SK-N-SH (cell line): ENCODE results near the gene PSMG4. TPM values are rescaled to one million over a fixed set of nuclear protein-coding genes. Genes with fewer than 3 reads are reported as not detected.

Source experiments
- CTCF ChIA-PET: fragments of 300-600, 350-600 bp; formaldehyde crosslinking; extraction: SDS; loops from one replicate; lab custom pipeline; 2021; lab: Yijun Ruan, JAX
- POLR2A ChIA-PET: fragments of 350-600 bp; sonication (Branson Sonifier 250); formaldehyde crosslinking; extraction: SDS; loops from one replicate; lab custom pipeline; 2020; ENCODE audit warnings: antibody characterized with exemption, inconsistent platforms; lab: Yijun Ruan, JAX
- DNase-seq: peaks from one replicate; pipeline ENCODE4 v3.0.0; 2012
- H2AFZ ChIP-seq: fragments of 200-600 bp; sonication (generic); 2 replicates; pipeline ENCODE4 v1.8.1; 2016; ENCODE audit warnings: antibody characterized with exemption, mild to moderate bottlenecking, low read depth
- H3F3A ChIP-seq: fragments of 200-600 bp; sonication (generic); replicated peaks from 2 replicates; pipeline ENCODE3; 2016; ENCODE audit warnings: antibody characterized with exemption, mild to moderate bottlenecking; ENCODE audit not compliant: insufficient read depth
- H3K27ac ChIP-seq, 2 experiments: fragments of 200-500 bp in 1 of 2; fragments of 200-600 bp in 1 of 2; sonication (Bioruptor generic) in 1 of 2; sonication (generic), shearing (Covaris generic) in 1 of 2; 2 replicates each; pipeline versions ENCODE4 v1.5.1 to v1.6.1; 2014 to 2016; ENCODE audit warnings: low read depth in 2 of 2, inconsistent platforms in 1 of 2, low read length in 1 of 2, mild to moderate bottlenecking in 1 of 2, mixed read lengths in 1 of 2
- H3K27me3 ChIP-seq: fragments of 200-600 bp; sonication (generic), shearing (Covaris generic); 2 replicates; pipeline ENCODE4 v1.6.1; 2016; ENCODE audit warnings: mixed run types; ENCODE audit not compliant: insufficient read depth
- H3K36me3 ChIP-seq, 2 experiments: fragments of 200-500 bp in 1 of 2; fragments of 200-600 bp in 1 of 2; sonication (Bioruptor generic) in 1 of 2; sonication (generic) in 1 of 2; replicated peaks in 1 of 2; 2 replicates each; pipeline versions ENCODE3 to v1.5.1; 2014 to 2016; ENCODE audit warnings: low read length in 1 of 2, mild to moderate bottlenecking in 1 of 2; ENCODE audit not compliant: insufficient read depth in 2 of 2, control insufficient read depth in 1 of 2
- H3K4me1 ChIP-seq, 2 experiments: fragments of 200-500 bp in 1 of 2; fragments of 200-600 bp in 1 of 2; sonication (Bioruptor generic) in 1 of 2; sonication (generic), shearing (Covaris generic) in 1 of 2; 2 replicates each; pipeline versions ENCODE4 v1.5.1 to v1.6.1; 2014 to 2016; ENCODE audit warnings: low read depth in 1 of 2, low read length in 1 of 2, mixed run types in 1 of 2; ENCODE audit not compliant: insufficient read depth in 2 of 2, control insufficient read depth in 1 of 2
- H3K4me2 ChIP-seq: fragments of 200-600 bp; sonication (generic), shearing (Covaris generic); 2 replicates; pipeline ENCODE4 v1.6.1; 2017; ENCODE audit warnings: mixed run types
- H3K4me3 ChIP-seq, 2 experiments: fragments of 200-500 bp in 1 of 2; fragments of 200-600 bp in 1 of 2; sonication (Bioruptor generic) in 1 of 2; sonication (generic), shearing (Covaris generic) in 1 of 2; 2 replicates each; pipeline versions ENCODE4 v1.5.1 to v1.8.1; 2014 to 2016; ENCODE audit warnings: low read depth in 2 of 2, inconsistent platforms in 1 of 2, low read length in 1 of 2, mild to moderate bottlenecking in 1 of 2, mixed read lengths in 1 of 2, moderate library complexity in 1 of 2
- H3K79me2 ChIP-seq: fragments of 200-600 bp; sonication (generic); 2 replicates; pipeline ENCODE4 v1.8.1; 2017; ENCODE audit warnings: mild to moderate bottlenecking; ENCODE audit not compliant: insufficient read depth
- H3K9ac ChIP-seq: fragments of 200-600 bp; sonication (generic); 2 replicates; pipeline ENCODE4 v1.6.1; 2017; ENCODE audit warnings: mixed run types
- H3K9me2 ChIP-seq: fragments of 200-600 bp; sonication (generic); 2 replicates; pipeline ENCODE4 v1.6.1; 2017; ENCODE audit warnings: mixed run types
- H3K9me3 ChIP-seq: fragments of 200-600 bp; sonication (generic); 2 replicates; pipeline ENCODE4 v1.6.1; 2017; ENCODE audit warnings: mixed run types, mild to moderate bottlenecking, moderate library complexity
- H4K20me1 ChIP-seq: fragments of 200-600 bp; sonication (generic); 2 replicates; pipeline ENCODE4 v1.6.1; 2017; ENCODE audit warnings: mild to moderate bottlenecking, mixed run types; ENCODE audit not compliant: insufficient read depth
- CTCF ChIP-seq: fragments of 200-600 bp; sonication (generic); IDR thresholded peaks from 2 replicates; pipeline ENCODE4 v1.6.1; 2017; ENCODE audit warnings: antibody characterized with exemption, mild to moderate bottlenecking, moderate library complexity
- ELF1 ChIP-seq: IDR thresholded peaks from 2 replicates; pipeline ENCODE4 v1.4.0; 2012
- EP300 ChIP-seq, 2 experiments: IDR thresholded peaks; 2 replicates each; pipeline versions ENCODE4 v1.4.0 to v1.6.1; 2012; ENCODE audit warnings: borderline replicate concordance in 1 of 2, low read depth in 1 of 2, low read length in 1 of 2
- FOSL2 ChIP-seq: IDR thresholded peaks from 2 replicates; pipeline ENCODE4 v1.4.0; 2012; ENCODE audit warnings: low read depth, mild to moderate bottlenecking, moderate library complexity, borderline replicate concordance
- FOXJ3 ChIP-seq: sonication (generic); formaldehyde crosslinking; IDR thresholded peaks from 2 replicates; pipeline ENCODE4 v1.5.1; 2020; ENCODE audit warnings: mild to moderate bottlenecking, missing genetic modification reagents
- GABPA ChIP-seq: IDR thresholded peaks from 2 replicates; pipeline ENCODE4 v1.4.0; 2012; ENCODE audit warnings: low read depth, mild to moderate bottlenecking
- GATA2 ChIP-seq: sonication (generic); formaldehyde crosslinking; IDR thresholded peaks from 2 replicates; pipeline ENCODE4 v1.5.0; 2020; ENCODE audit warnings: mild to moderate bottlenecking, missing genetic modification reagents
- MEF2A ChIP-seq: IDR thresholded peaks from 2 replicates; pipeline ENCODE4 v1.4.0; 2012; ENCODE audit warnings: low read depth, borderline replicate concordance
- RAD21 ChIP-seq: IDR thresholded peaks from 2 replicates; pipeline ENCODE4 v1.6.1; 2012; ENCODE audit warnings: mild to moderate bottlenecking, low read length
- RCOR1 ChIP-seq: fragments of 150-350 bp; IDR thresholded peaks from 2 replicates; pipeline ENCODE4 v1.6.1; 2017; ENCODE audit warnings: antibody characterized with exemption, low read length
- RFX5 ChIP-seq: IDR thresholded peaks from 2 replicates; pipeline ENCODE4 v1.6.1; 2012; ENCODE audit warnings: mild to moderate bottlenecking, improper control_type of control experiment, low read length
- RXRA ChIP-seq: IDR thresholded peaks from 2 replicates; pipeline ENCODE4 v1.4.0; 2012; ENCODE audit warnings: low read depth, mild to moderate bottlenecking, borderline replicate concordance
- SIN3A ChIP-seq: IDR thresholded peaks from 2 replicates; pipeline ENCODE4 v1.6.1; 2012; ENCODE audit warnings: low read depth, mild to moderate bottlenecking, low read length, moderate library complexity, borderline replicate concordance
- TAF1 ChIP-seq: IDR thresholded peaks from 2 replicates; pipeline ENCODE4 v1.6.1; 2012; ENCODE audit warnings: low read depth, mild to moderate bottlenecking, low read length, moderate library complexity, borderline replicate concordance
- TCF12 ChIP-seq: IDR thresholded peaks from 2 replicates; pipeline ENCODE4 v1.4.0; 2012
- TEAD4 ChIP-seq: IDR thresholded peaks from 2 replicates; pipeline ENCODE4 v1.4.0; 2012; ENCODE audit warnings: mild to moderate bottlenecking, borderline replicate concordance; ENCODE audit not compliant: insufficient read depth
- WGBS: methylation state at CpG from one replicate; pipeline ENCODE4 v1.1.6; 2017; ENCODE audit warnings: low lambda C conversion rate; 5-methylcytosine and 5-hydroxymethylcytosine counted together
- polyA plus RNA-seq, 3 experiments: library from polyadenylated mRNA; depleted of rRNA; stranded (reverse); fragments of >200 nt; gene quantifications; 2 replicates each; pipeline ENCODE4 v1.2.3, GENCODE V29; 2012

Gene PSMG4
- polyA plus RNA-seq, 1 of the 3 experiments (the other 2 are of a cell fraction) = 61.3 TPM

DNA sequence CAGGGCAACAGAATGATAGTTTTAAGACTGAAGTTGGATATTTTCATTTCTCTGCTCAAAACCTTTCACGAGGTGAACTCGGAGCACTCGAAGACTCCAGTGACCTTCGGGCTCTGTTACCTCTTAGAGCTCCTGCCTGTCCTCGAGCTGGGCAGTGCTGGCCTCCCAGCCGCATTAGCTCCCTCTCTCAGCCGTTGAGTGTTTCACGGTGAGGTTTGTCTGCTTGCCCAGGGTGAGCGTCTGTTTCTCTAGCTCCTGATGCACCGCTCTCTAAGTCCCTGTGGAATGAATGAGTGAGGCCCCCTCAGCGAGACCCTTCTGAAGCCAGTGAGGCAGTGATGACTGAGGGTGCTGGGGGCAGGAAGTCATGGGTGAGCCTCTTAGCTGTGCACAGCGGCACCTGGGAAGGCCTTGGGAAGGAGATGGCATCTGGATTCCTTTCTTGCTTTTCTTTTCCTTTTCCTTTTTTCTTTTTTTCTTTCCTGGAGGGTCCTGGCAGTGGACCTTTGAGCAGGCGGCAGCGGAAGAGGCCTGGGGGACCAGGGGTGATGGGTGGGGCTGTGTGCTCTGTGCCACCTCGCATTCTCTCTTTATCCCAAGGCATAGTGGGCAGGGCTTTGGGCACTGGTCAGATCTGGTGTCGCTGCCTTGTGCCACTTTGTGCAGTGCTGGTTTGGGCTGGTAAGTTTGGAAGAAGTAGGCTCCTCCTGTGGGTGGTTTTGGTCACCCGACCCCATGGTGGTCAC, 2.2 kb downstream of the PSMG4 start:
- H3K27me3 ChIP-seq = no peaks in the 10 kb centered on the region; the same call in 1 of the 2 replicates
- H4K20me1 ChIP-seq = peaks cover 20% of the 10 kb centered on the region
- peaks cover 60% of the 10 kb centered on the region for H3K79me2 ChIP-seq
- WGBS = 83% methylated on average over 16 of the region's 17 CpGs
- H3K4me2 ChIP-seq = peak overlapping the region; percentile 57
- H3K9ac ChIP-seq = no peak overlapping the region
- no peak overlapping the region for H2AFZ ChIP-seq
- no peak overlapping the region for H3K4me3 ChIP-seq
- peaks cover 6 to 23% of the 10 kb centered on the region in 2 experiments; a peak in 1 of 4 replicates for H3K4me1 ChIP-seq
- no peaks in the 10 kb centered on the region for H3K9me3 ChIP-seq
- no peaks in the 10 kb centered on the region for H3F3A ChIP-seq
- DNase-seq = no peak
- CTCF ChIA-PET = interaction anchor here (0.8 to 7.5 kb wide), 6 partner anchors 12 to 482 kb away, joined by 4 to 48 read pairs (median 6); no protein-coding TSS in a partner anchor
- H3K27ac ChIP-seq = no peak overlapping the region; a peak in 1 of 4 replicates
- H3K9me2 ChIP-seq = no peaks in the 10 kb centered on the region
- peaks cover 3 to 21% of the 10 kb centered on the region in 2 experiments for H3K36me3 ChIP-seq
- TF ChIP-seq RCOR1 (no peak), TAF1 (no peak), ELF1 (no peak), FOSL2 (no peak)
- POLR2A ChIA-PET = no interaction called here

- CTCF ChIA-PET = interaction anchor here (0.8 to 7.5 kb wide), 4 partner anchors 12 to 729 kb away, joined by 4 to 48 read pairs (median 4); no protein-coding TSS in a partner anchor
- Histone ChIP-seq H3K79me2 (peaks cover 60% of the 10 kb centered on the region), H3K9me3 (no peaks in the 10 kb centered on the region), H4K20me1 (peaks cover 20% of the 10 kb centered on the region), H3F3A (no peaks in the 10 kb centered on the region), H3K4me1 (peaks cover 6 to 23% of the 10 kb centered on the region in 2 experiments; a peak in 1 of 4 replicates), H3K27ac (no peak overlapping the region), H3K9ac (no peak overlapping the region), H3K4me3 (no peak overlapping the region), H3K4me2 (no peak overlapping the region), H3K27me3 (no peaks in the 10 kb centered on the region; the same call in 1 of the 2 replicates), H3K36me3 (peaks cover 3 to 21% of the 10 kb centered on the region in 2 experiments), H3K9me2 (no peaks in the 10 kb centered on the region), H2AFZ (no peak overlapping the region)
- POLR2A ChIA-PET = interaction anchor here (1.0 kb wide), 1 partner anchor 11 kb away, joined by 4 read pairs; no protein-coding TSS in a partner anchor
- TF ChIP-seq GABPA = no peak
- TF ChIP-seq GATA2 = no peak
- no peak for TF ChIP-seq MEF2A
- no peak for TF ChIP-seq TAF1
- TF ChIP-seq RAD21 = no peak
- TF ChIP-seq SIN3A = no peak
- no peak for TF ChIP-seq FOXJ3 (CRISPR knock-in tag)
- no peak for TF ChIP-seq RXRA
- TF ChIP-seq CTCF = no peak
- TF ChIP-seq RCOR1 = no peak
- no peak for TF ChIP-seq EP300 (IDR thresholded peaks at IDR 0.05; ENCODE audit: borderline replicate concordance in 1 of 2, low read depth in 1 of 2, low read length in 1 of 2)
- no peak for TF ChIP-seq TEAD4
- TF ChIP-seq TCF12 = no peak
- no peak for TF ChIP-seq FOSL2
- no peak for TF ChIP-seq RFX5
- 43% methylated on average over 4 of the region's 6 CpGs for WGBS
- no peak for DNase-seq
These were observed 2.7 kb downstream of the PSMG4 start for GRCh38 chr6:3261518-3261820.
